GM06990 (cell line): Measurements from ENCODE around the gene MYO5A.

Experiments
- DNase-seq: peaks from one replicate; pipeline ENCODE4 v3.0.0-alpha.2; 2011; ENCODE audit not compliant: insufficient read length; ENCODE audit errors: extremely low read depth
- H3K27me3 ChIP-seq: replicated peaks from 2 replicates; pipeline ENCODE4 v1.6.0; 2011; ENCODE audit warnings: low read length; ENCODE audit not compliant: control insufficient read depth, insufficient read depth
- H3K36me3 ChIP-seq: 2 replicates; pipeline ENCODE4 v1.5.1; 2011; ENCODE audit warnings: low read length; ENCODE audit not compliant: control insufficient read depth, insufficient read depth
- H3K4me3 ChIP-seq: replicated peaks from 2 replicates; pipeline ENCODE4 v1.5.1; 2011; ENCODE audit warnings: low read depth, mild to moderate bottlenecking, control low read depth, low read length
- TF ChIP-seq, protein P1 (sequence below): IDR thresholded peaks from 2 replicates; pipeline ENCODE4 v1.5.1; 2011; ENCODE audit warnings: low read length, control low read depth, mild to moderate bottlenecking, inconsistent platforms; ENCODE audit not compliant: insufficient read depth, poor library complexity, severe bottlenecking

Gene MYO5A

DNA sequence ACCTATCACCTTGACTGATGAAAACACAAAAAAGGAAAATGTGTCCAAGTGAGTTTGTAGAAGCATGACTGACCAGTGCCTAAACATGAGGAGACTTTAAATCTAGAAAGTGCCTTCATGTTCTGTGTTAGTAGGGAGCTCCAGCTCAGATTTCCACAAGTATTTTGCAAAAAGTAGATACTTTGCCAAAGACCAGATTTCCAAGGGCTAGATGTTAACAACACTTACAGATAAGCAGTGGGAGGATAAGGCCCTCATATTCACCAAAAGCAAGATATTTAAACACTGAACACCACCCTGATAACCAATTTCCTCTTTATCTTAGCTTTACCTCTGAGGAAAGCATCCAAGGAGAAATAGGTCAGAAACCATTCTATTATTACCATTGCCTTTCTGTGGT lies 91.0 kb downstream of the MYO5A start:
- TF ChIP-seq, protein P1, sequence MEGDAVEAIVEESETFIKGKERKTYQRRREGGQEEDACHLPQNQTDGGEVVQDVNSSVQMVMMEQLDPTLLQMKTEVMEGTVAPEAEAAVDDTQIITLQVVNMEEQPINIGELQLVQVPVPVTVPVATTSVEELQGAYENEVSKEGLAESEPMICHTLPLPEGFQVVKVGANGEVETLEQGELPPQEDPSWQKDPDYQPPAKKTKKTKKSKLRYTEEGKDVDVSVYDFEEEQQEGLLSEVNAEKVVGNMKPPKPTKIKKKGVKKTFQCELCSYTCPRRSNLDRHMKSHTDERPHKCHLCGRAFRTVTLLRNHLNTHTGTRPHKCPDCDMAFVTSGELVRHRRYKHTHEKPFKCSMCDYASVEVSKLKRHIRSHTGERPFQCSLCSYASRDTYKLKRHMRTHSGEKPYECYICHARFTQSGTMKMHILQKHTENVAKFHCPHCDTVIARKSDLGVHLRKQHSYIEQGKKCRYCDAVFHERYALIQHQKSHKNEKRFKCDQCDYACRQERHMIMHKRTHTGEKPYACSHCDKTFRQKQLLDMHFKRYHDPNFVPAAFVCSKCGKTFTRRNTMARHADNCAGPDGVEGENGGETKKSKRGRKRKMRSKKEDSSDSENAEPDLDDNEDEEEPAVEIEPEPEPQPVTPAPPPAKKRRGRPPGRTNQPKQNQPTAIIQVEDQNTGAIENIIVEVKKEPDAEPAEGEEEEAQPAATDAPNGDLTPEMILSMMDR = no peak

DNA sequence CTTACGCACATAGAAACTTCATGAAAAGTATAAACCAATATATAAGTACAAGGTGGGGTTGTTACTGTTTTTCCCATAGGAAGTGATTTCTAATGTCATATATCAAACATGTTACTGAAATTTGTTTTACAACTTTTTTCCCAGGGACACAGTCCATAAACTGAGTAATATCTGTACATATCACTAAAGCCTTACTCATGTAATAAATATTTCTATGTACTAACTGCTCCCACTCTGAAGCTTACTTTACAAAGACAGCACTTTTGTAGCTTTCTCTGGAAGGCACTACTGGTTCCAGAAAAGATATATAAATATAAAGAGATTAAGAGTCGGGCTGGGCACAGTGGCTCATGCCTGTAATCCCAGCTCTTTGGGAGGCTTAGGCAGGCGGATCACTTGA lies 91.7 kb downstream of the MYO5A start:
- Histone ChIP-seq H3K36me3 (no peaks in the 10 kb centered on the region; the same call in 1 of the 2 replicates), H3K4me3 (no peak overlapping the region), H3K27me3 (no peaks in the 10 kb centered on the region)
- TF ChIP-seq, protein P1 = no peak
- no peak for DNase-seq

More for the DNA sequence above, 91.0 kb downstream of the MYO5A start:
- Histone ChIP-seq H3K4me3 (no peak overlapping the region), H3K27me3 (no peaks in the 10 kb centered on the region), H3K36me3 (no peaks in the 10 kb centered on the region)
- DNase-seq = no peak

GRCh38 chr15:52434885-52435284 lies 93.8 kb downstream of the MYO5A start:
- Histone ChIP-seq H3K36me3 (no peaks in the 10 kb centered on the region; the same call in 1 of the 2 replicates), H3K27me3 (no peaks in the 10 kb centered on the region)
- DNase-seq = no peak

DNA sequence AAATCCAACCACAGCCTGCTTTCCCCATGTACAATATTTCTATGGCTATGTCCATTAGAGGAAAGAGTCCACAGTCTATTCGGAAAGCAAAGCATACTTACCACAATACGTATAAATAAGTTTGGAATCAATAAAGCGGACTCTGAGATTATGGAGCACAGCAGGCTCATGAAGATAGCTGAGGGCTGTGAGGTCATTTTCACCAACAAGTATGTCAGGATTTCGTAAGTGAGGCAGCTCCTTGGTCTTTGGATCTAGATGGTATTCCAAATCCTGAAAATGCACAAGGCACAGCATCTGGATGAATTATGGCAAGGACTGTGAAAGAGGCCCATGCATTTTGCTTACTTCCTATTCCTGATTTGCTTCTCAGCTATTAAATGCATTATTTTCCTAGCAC lies 100.4 kb downstream of the MYO5A start:
- TF ChIP-seq, protein P1 = no peak
- no peak for DNase-seq
- Histone ChIP-seq H3K4me3 (no peak overlapping the region), H3K36me3 (no peaks in the 10 kb centered on the region; the same call in 1 of the 2 replicates), H3K27me3 (no peaks in the 10 kb centered on the region)

More at GRCh38 chr15:52434885-52435284, 93.8 kb downstream of the MYO5A start:
- TF ChIP-seq, protein P1 = no peak
- no peak overlapping the region for H3K4me3 ChIP-seq

DNA sequence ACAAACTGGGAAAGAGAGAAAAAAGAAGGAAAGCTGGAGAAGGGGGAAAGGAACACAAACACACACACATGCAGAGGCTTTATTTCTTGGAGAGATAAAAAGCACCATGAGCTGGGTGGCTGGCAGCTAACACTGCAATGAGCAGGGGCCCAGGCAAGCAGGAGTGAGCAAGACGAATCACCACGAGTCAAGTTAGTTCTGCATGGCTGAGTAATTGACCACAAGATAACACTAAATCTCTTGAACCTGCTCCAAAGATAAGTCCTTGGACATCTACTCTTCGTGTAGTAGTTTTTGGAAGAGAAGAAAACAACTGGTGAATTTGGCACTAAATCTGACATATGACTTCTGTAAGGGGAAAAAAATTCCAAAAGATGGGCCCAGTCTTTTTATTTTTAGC lies 100.9 kb downstream of the MYO5A start:
- TF ChIP-seq, protein P1 = no peak
- Histone ChIP-seq H3K27me3 (no peaks in the 10 kb centered on the region), H3K4me3 (no peak overlapping the region), H3K36me3 (no peaks in the 10 kb centered on the region; the same call in 1 of the 2 replicates)
- DNase-seq = no peak

DNA sequence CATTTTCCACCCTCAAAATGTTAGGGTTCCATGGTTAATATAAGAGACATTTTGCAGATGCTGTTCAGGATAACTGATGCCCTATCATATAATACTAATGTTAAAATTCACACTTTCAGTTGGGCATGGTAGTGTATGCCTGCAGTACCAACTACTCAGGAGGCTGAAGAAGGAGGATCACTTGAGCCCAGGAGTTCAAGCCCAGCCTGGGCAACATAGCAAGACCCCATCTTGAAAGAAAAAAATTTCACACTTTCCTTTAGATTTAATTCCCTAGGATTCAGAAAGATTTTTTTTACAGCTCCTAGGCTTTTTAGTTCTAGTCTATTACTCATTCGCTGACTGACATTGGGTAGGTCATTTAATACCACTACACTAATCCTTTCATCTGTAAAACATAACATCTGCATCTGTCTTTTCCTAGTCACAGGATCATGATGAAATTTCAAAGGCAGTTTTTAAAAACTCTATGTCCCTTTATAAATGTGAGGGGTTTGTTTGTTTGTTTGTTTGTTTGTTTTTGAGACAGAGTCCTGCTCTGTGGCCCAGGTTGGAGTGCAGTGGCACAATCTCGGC lies 103.7 kb downstream of the MYO5A start:
- Histone ChIP-seq H3K27me3 (no peaks in the 10 kb centered on the region), H3K4me3 (no peak overlapping the region), H3K36me3 (no peaks in the 10 kb centered on the region)
- no peak for DNase-seq
- TF ChIP-seq, protein P1 = no peak
